ENCODE results near the gene REXO4.

DNA sequence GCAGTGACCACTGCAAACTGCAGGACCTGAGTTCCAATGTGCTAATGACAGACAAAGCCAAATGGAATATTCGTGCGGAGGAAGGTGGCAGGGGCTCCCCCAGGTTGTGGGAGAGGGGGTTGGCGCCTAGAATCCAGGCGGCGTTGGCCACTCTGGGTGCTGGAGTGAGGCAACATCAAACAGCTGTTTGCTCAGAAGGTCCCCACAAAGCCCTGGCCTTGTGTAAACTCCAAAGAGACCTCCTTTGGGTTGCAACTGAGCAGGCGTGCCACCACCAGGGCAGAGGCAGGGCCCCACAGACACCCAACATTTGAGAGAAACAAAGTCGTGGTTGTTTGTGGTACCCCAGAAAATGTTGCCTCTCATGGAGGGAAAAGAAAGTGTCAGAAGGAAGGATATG lies 27.1 kb downstream of the REXO4 start:
- TF ChIP-seq SMC3 (IDR thresholded peaks at IDR 0.05; ENCODE audit: low read length) (no peak), ZSCAN22 (CRISPR knock-in tag; IDR thresholded peaks at IDR 0.05) (no peak), BCL6 (CRISPR knock-in tag; IDR thresholded peaks at IDR 0.05) (no peak), ATF4 (CRISPR knock-in tag; IDR thresholded peaks at IDR 0.05) (peak in 1 of 2 experiments; percentile 73; a peak in 2 of 4 replicates), POLR2AphosphoS5 (IDR thresholded peaks at IDR 0.05; ENCODE audit: low read depth, low read length) (no peak), ZSCAN25 (CRISPR knock-in tag; IDR thresholded peaks at IDR 0.05) (no peak), CBX2 (IDR thresholded peaks at IDR 0.05; ENCODE audit: low read depth, low read length) (no peak), CBX2 (CRISPR knock-in tag; IDR thresholded peaks at IDR 0.05; ENCODE audit: low read depth) (no peak)
- TF ChIP-seq, protein P1, sequence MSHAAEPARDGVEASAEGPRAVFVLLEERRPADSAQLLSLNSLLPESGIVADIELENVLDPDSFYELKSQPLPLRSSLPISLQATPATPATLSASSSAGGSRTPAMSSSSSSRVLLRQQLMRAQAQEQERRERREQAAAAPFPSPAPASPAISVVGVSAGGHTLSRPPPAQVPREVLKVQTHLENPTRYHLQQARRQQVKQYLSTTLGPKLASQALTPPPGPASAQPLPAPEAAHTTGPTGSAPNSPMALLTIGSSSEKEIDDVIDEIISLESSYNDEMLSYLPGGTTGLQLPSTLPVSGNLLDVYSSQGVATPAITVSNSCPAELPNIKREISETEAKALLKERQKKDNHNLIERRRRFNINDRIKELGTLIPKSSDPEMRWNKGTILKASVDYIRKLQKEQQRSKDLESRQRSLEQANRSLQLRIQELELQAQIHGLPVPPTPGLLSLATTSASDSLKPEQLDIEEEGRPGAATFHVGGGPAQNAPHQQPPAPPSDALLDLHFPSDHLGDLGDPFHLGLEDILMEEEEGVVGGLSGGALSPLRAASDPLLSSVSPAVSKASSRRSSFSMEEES (CRISPR knock-in tag; IDR thresholded peaks at IDR 0.05), result no peak
- TF ChIP-seq, protein P2, sequence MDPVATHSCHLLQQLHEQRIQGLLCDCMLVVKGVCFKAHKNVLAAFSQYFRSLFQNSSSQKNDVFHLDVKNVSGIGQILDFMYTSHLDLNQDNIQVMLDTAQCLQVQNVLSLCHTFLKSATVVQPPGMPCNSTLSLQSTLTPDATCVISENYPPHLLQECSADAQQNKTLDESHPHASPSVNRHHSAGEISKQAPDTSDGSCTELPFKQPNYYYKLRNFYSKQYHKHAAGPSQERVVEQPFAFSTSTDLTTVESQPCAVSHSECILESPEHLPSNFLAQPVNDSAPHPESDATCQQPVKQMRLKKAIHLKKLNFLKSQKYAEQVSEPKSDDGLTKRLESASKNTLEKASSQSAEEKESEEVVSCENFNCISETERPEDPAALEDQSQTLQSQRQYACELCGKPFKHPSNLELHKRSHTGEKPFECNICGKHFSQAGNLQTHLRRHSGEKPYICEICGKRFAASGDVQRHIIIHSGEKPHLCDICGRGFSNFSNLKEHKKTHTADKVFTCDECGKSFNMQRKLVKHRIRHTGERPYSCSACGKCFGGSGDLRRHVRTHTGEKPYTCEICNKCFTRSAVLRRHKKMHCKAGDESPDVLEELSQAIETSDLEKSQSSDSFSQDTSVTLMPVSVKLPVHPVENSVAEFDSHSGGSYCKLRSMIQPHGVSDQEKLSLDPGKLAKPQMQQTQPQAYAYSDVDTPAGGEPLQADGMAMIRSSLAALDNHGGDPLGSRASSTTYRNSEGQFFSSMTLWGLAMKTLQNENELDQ (CRISPR knock-in tag; IDR thresholded peaks at IDR 0.05; ENCODE audit: borderline replicate concordance), result no peak
